IPS DF 19.7 (cell line): Measurements from ENCODE around the gene HESX1.
A peak's percentile ranks its signal among the peaks of the same experiment; 100 is the strongest.

ENCODE experiments used
- DNase-seq: peaks from one replicate; pipeline ENCODE4 v3.0.0-alpha.2; 2013; ENCODE audit warnings: low read depth, low spot score

The HESX1 gene

GRCh38 chr3:57199895-57200297 is at the start of gene HESX1:
Gene HESX1 (minus strand): TSS chr3:57199978. CDS start chr3:57199918, 60 bp downstream.
- DNase-seq: peak; percentile 91

GRCh38 chr3:57244946-57245345 is 45.2 kb upstream of the HESX1 start:
- no peak for DNase-seq

GRCh38 chr3:57234613-57235575 is 35.1 kb upstream of the HESX1 start:
- DNase-seq: no peak

GRCh38 chr3:57233799-57234198 is 34.0 kb upstream of the HESX1 start:
- DNase-seq: no peak

GRCh38 chr3:57230006-57230405 is 30.2 kb upstream of the HESX1 start:
- DNase-seq: no peak

GRCh38 chr3:57227930-57228751 is 28.4 kb upstream of the HESX1 start:
- no peak for DNase-seq

GRCh38 chr3:57227204-57227929 is 27.6 kb upstream of the HESX1 start, which contains the start of gene APPL1:
Gene APPL1 (plus strand): TSS chr3:57227729. CDS start chr3:57227884, 155 bp downstream.
- peak; percentile 45 for DNase-seq

- DNase-seq: no peak
Measured at GRCh38 chr3:57226176-57226575, 26.4 kb upstream of the HESX1 start.

GRCh38 chr3:57224856-57225255 is 25.1 kb upstream of the HESX1 start:
- no peak for DNase-seq

GRCh38 chr3:57221883-57222282 is 22.1 kb upstream of the HESX1 start:
- no peak for DNase-seq

GRCh38 chr3:57206423-57206822 is 6.6 kb upstream of the HESX1 start:
- no peak for DNase-seq

GRCh38 chr3:57194641-57195040 is 5.1 kb downstream of the HESX1 start:
- no peak for DNase-seq

GRCh38 chr3:57192028-57192427 is 7.8 kb downstream of the HESX1 start:
- DNase-seq: no peak

GRCh38 chr3:57184526-57184925 is 15.3 kb downstream of the HESX1 start:
- DNase-seq: no peak

- no peak for DNase-seq
Measured at GRCh38 chr3:57179580-57180410, 20.0 kb downstream of the HESX1 start.

GRCh38 chr3:57176045-57176444 is 23.7 kb downstream of the HESX1 start:
- DNase-seq: no peak

GRCh38 chr3:57173687-57174086 is 26.1 kb downstream of the HESX1 start:
- no peak for DNase-seq

GRCh38 chr3:57170946-57171345 is 28.8 kb downstream of the HESX1 start:
- DNase-seq: no peak

GRCh38 chr3:57169872-57170623 is 29.7 kb downstream of the HESX1 start:
- no peak for DNase-seq

GRCh38 chr3:57169108-57169507 is 30.7 kb downstream of the HESX1 start:
- DNase-seq: no peak
